ENCODE measurements around the gene PCED1A. TPM values are rescaled to one million over a fixed set of nuclear protein-coding genes. Genes with fewer than 3 reads are reported as not detected.

Gene PCED1A
- total and polyA plus RNA-seq, 2 of the 13 experiments (the other 11 are each of a cell fraction or from before 2014, with no cell fraction given): 40.1 to 84.2 TPM

GRCh38 chr20:2840138-2840966, at the start of gene PCED1A, which contains the start of gene VPS16 (continued):
- TF ChIP-seq ZFP82 (CRISPR knock-in tag; IDR thresholded peaks at IDR 0.05; ENCODE audit: borderline replicate concordance) (peak; percentile 99), CSRNP1 (CRISPR knock-in tag; IDR thresholded peaks at IDR 0.05) (peak; percentile 99), HOXD1 (CRISPR knock-in tag; IDR thresholded peaks at IDR 0.05) (peak; percentile 96), ZNF17 (CRISPR knock-in tag; IDR thresholded peaks at IDR 0.05) (no peak), ZNF850 (CRISPR knock-in tag; conservative IDR thresholded peaks at IDR 0.05) (peak; percentile 74; the same call in 1 of the 2 replicates), TARDBP (CRISPR knock-in tag; IDR thresholded peaks at IDR 0.05) (peak; percentile 95), HINFP (CRISPR knock-in tag; IDR thresholded peaks at IDR 0.05; ENCODE audit: low read depth) (peak; percentile 83; the same call in 1 of the 2 replicates), ZNF329 (CRISPR knock-in tag; IDR thresholded peaks at IDR 0.05; ENCODE audit: low read depth) (0 out of 2 replicates have a peak, but pooled peaks have one; percentile 71), ZNF251 (CRISPR knock-in tag; IDR thresholded peaks at IDR 0.05) (no peak; the same call in 1 of the 2 replicates), IRF2 (CRISPR knock-in tag; IDR thresholded peaks at IDR 0.05) (peak; percentile 91), FOXK1 (CRISPR knock-in tag; IDR thresholded peaks at IDR 0.05; ENCODE audit: borderline replicate concordance, low read depth) (peak; percentile 85; the same call in 1 of the 2 replicates), ZMYM4 (CRISPR knock-in tag; IDR thresholded peaks at IDR 0.05) (peak; percentile 85), ZNF607 (CRISPR knock-in tag; IDR thresholded peaks at IDR 0.05; ENCODE audit: borderline replicate concordance) (peak; percentile 98), FOSL2 (CRISPR knock-in tag; IDR thresholded peaks at IDR 0.05) (peak; percentile 56), NFYB (CRISPR knock-in tag; IDR thresholded peaks at IDR 0.05) (peak; percentile 21), TGIF2 (CRISPR knock-in tag; IDR thresholded peaks at IDR 0.05) (peak; percentile 94)
- TF ChIP-seq, protein P1, sequence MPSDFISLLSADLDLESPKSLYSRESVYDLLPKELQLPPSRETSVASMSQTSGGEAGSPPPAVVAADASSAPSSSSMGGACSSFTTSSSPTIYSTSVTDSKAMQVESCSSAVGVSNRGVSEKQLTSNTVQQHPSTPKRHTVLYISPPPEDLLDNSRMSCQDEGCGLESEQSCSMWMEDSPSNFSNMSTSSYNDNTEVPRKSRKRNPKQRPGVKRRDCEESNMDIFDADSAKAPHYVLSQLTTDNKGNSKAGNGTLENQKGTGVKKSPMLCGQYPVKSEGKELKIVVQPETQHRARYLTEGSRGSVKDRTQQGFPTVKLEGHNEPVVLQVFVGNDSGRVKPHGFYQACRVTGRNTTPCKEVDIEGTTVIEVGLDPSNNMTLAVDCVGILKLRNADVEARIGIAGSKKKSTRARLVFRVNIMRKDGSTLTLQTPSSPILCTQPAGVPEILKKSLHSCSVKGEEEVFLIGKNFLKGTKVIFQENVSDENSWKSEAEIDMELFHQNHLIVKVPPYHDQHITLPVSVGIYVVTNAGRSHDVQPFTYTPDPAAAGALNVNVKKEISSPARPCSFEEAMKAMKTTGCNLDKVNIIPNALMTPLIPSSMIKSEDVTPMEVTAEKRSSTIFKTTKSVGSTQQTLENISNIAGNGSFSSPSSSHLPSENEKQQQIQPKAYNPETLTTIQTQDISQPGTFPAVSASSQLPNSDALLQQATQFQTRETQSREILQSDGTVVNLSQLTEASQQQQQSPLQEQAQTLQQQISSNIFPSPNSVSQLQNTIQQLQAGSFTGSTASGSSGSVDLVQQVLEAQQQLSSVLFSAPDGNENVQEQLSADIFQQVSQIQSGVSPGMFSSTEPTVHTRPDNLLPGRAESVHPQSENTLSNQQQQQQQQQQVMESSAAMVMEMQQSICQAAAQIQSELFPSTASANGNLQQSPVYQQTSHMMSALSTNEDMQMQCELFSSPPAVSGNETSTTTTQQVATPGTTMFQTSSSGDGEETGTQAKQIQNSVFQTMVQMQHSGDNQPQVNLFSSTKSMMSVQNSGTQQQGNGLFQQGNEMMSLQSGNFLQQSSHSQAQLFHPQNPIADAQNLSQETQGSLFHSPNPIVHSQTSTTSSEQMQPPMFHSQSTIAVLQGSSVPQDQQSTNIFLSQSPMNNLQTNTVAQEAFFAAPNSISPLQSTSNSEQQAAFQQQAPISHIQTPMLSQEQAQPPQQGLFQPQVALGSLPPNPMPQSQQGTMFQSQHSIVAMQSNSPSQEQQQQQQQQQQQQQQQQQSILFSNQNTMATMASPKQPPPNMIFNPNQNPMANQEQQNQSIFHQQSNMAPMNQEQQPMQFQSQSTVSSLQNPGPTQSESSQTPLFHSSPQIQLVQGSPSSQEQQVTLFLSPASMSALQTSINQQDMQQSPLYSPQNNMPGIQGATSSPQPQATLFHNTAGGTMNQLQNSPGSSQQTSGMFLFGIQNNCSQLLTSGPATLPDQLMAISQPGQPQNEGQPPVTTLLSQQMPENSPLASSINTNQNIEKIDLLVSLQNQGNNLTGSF (CRISPR knock-in tag; IDR thresholded peaks at IDR 0.05): peak; percentile 80; the same call in 1 of the 2 replicates
- TF ChIP-seq, protein P2, sequence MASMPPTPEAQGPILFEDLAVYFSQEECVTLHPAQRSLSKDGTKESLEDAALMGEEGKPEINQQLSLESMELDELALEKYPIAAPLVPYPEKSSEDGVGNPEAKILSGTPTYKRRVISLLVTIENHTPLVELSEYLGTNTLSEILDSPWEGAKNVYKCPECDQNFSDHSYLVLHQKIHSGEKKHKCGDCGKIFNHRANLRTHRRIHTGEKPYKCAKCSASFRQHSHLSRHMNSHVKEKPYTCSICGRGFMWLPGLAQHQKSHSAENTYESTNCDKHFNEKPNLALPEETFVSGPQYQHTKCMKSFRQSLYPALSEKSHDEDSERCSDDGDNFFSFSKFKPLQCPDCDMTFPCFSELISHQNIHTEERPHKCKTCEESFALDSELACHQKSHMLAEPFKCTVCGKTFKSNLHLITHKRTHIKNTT (CRISPR knock-in tag; IDR thresholded peaks at IDR 0.05): no peak
- TF ChIP-seq, protein P3, sequence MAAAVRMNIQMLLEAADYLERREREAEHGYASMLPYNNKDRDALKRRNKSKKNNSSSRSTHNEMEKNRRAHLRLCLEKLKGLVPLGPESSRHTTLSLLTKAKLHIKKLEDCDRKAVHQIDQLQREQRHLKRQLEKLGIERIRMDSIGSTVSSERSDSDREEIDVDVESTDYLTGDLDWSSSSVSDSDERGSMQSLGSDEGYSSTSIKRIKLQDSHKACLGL (CRISPR knock-in tag; IDR thresholded peaks at IDR 0.05): peak; percentile 98

Measured in HepG2 (cell line).